HL-60 (cell line): ENCODE results near the gene FAM78B.

Experiments
- DNase-seq, 2 experiments: peaks; one replicate each; pipeline ENCODE4 v3.0.0-alpha.2; 2010 to 2020; ENCODE audit warnings: low read depth in 1 of 2, low spot score in 1 of 2
- H3K27ac ChIP-seq: fragments of 250-450 bp; sonication (Bioruptor Pico); replicated peaks from 2 replicates; pipeline ENCODE4 v1.5.1; 2020; ENCODE audit warnings: mild to moderate bottlenecking, moderate library complexity
- H3K27me3 ChIP-seq: fragments of 250-450 bp; sonication (Bioruptor Pico); 2 replicates; pipeline ENCODE4 v1.5.1; 2021; ENCODE audit warnings: mild to moderate bottlenecking, moderate library complexity; ENCODE audit not compliant: insufficient read depth, poor library complexity, severe bottlenecking
- H3K4me3 ChIP-seq: replicated peaks from 2 replicates; pipeline ENCODE4 v1.5.1; 2011; ENCODE audit warnings: mild to moderate bottlenecking, control low read depth, low read length; ENCODE audit not compliant: insufficient read depth
- CTCF ChIP-seq: IDR thresholded peaks from one replicate; pipeline ENCODE4 v1.5.1; 2011; ENCODE audit warnings: low read length, control low read depth, inconsistent platforms; ENCODE audit not compliant: insufficient read depth
- GABPA ChIP-seq: IDR thresholded peaks from 2 replicates; pipeline ENCODE4 v1.6.1; 2012; ENCODE audit warnings: low read depth
- POLR2AphosphoS5 ChIP-seq: IDR thresholded peaks from 2 replicates; pipeline ENCODE4 v1.6.1; 2012; ENCODE audit warnings: low read depth
- REST ChIP-seq: IDR thresholded peaks from 2 replicates; pipeline ENCODE4 v1.6.1; 2012; ENCODE audit warnings: low read depth; ENCODE audit not compliant: insufficient replicate concordance
- SPI1 ChIP-seq: IDR thresholded peaks from 2 replicates; pipeline ENCODE4 v1.6.1; 2012; ENCODE audit warnings: low read depth, mild to moderate bottlenecking, borderline replicate concordance

The FAM78B gene

DNA sequence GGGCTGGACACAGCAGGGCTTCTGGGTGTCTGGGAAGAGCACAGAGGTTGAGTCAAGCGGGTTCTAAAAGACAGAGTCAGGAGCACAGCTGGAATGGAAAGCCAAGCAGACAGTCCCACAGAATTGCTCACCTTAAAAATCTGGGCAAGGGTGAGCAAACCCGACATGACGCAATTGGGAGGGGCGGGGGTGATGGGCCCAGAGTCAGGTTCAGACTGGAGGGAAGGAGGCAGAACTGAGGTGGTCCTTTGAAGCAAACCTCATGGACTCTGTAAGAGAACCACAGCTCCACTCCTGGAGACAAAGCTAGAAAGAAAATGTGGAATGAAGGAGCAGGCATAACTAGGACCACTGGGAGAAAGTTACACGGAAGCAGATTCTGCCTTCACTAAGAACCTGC, 49.0 kb downstream of the FAM78B start:
- no peak for DNase-seq
- Histone ChIP-seq H3K27ac (no peak overlapping the region), H3K27me3 (no peaks in the 10 kb centered on the region), H3K4me3 (no peak overlapping the region)
- TF ChIP-seq REST (no peak), GABPA (no peak), POLR2AphosphoS5 (no peak), CTCF (no peak), SPI1 (no peak)

GRCh38 chr1:166116026-166116425, 50.8 kb downstream of the FAM78B start:
- no peak overlapping the region for H3K27ac ChIP-seq
- no peaks in the 10 kb centered on the region for H3K27me3 ChIP-seq
- no peak for TF ChIP-seq CTCF
- TF ChIP-seq POLR2AphosphoS5, result no peak
- TF ChIP-seq GABPA, result no peak
- TF ChIP-seq REST, result no peak
- TF ChIP-seq SPI1, result no peak

DNA sequence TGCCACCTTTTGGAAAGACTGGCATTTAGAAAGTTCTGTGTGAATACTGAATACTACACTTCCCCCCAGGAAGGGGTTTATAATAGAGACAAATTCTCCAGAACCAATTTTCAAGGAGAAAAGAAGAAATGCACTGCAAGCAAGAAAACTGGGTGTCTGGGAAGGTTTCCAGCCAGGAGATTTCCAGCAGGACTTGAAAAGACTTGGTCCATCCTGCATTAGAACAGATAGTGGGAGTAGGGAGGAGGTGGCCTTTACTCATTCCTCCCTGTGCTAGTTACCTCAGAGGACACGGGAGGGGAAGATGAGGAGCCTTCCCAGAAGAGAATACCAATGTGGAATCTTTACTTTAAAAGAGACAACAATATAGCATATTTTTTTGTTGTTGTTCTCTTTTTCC, 52.4 kb downstream of the FAM78B start:
- no peak overlapping the region for H3K4me3 ChIP-seq
- no peak for DNase-seq
- H3K27ac ChIP-seq, result no peak overlapping the region
- TF ChIP-seq SPI1 (no peak), POLR2AphosphoS5 (no peak), GABPA (no peak), CTCF (no peak), REST (no peak)
- H3K27me3 ChIP-seq, result no peaks in the 10 kb centered on the region

More at GRCh38 chr1:166116026-166116425, 50.8 kb downstream of the FAM78B start:
- no peak overlapping the region for H3K4me3 ChIP-seq
- DNase-seq, result no peak
